Measurements from ENCODE around the gene ZPBP.
"Not testable (repeated sequence)": the region's sequence is repeated elsewhere in the genome, so short reads cannot be mapped to it uniquely, and the experiment has no call there.

Gene ZPBP, protein sequence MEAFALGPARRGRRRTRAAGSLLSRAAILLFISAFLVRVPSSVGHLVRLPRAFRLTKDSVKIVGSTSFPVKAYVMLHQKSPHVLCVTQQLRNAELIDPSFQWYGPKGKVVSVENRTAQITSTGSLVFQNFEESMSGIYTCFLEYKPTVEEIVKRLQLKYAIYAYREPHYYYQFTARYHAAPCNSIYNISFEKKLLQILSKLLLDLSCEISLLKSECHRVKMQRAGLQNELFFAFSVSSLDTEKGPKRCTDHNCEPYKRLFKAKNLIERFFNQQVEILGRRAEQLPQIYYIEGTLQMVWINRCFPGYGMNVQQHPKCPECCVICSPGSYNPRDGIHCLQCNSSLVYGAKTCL

DNA sequence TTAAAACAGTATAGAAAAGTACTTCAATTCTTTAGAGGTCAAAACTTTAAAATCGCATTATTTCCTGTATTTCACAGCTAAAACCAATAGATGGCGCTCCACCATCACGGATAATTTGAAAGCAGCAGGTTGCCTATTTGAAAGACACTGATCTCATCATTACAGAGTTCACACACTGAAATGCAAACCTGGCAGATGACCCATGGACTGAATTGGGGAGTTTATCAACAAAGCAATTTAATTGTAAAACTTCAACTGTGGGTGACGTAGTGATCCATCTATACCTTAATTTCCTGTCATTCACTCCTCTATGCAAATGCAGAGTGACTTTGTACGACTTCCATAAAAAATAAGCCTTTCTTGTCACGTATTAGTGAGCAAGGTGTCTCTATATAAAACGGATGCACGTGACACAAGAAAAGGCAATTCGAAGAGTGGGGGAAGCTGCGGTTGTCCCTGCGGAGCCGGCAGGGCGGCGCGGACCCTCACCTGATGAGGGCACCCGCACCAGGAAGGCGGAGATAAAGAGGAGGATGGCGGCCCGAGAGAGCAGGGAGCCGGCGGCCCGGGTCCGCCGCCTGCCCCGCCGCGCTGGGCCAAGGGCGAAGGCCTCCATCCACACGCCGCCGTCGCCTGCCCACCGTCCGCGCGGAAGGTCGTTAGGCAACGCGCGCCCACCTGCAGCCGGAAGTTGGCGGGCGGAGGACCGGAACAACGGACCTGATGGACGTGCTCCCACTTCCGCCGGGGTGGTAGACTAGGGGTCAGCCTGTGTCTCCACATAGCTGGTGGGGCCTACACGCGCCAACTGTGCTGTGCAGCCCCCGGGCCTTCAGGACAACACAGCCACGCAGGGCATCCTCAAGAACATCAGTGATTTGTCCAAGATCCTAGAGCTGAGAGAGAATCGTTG is at the start of gene ZPBP:
ZPBP (minus strand) TSS at position 668 of the 913 bp plus-strand sequence; CDS start at position 616, 52 bp downstream.
- no peak for DNase-seq

DNA sequence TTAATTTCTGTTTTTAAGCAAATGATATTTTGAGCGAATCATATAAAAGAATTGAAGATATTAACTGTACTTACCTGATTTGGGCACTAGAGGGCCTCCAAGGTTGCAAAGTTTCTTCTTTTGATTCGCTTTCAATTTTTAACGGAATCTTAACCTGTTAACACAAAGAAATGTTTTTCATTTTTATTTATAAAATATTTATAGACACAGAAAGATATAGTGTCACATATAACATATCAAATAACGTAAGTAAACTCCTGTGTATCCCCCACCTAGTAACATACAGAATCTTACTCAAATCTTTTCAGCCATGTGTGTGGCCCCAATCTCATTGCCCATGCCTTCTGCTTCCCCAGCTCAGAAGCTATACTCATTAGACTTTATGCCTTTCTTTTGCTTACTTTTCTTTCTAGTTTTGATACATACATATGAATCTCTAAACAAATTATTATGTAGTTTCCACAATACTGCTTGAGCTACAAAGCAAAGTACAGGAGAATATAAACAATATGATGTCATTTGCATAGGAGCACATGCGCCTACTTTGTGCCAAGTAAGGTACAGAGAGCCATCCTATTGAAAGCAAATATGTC is 49.5 kb upstream of the ZPBP start:
- DNase-seq, result no peak

DNA sequence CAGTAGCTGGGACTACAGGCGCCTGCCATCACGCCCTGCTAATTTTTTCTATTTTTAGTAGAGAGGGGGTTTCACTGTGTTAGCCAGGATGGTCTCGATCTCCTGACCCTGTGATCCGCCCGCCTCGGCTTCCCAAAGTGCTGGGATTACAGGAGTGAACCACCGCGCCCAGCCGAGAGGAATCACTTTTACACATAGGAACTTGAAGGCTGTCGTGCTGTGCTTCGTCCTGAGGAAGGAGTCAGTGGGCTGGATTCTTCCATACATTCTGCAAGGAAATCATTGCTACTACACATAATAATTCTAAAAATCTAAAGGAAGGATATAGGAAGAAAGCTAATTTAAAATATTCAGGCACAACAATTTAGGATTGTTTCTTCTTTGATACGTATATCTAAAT is 48.8 kb upstream of the ZPBP start:
- DNase-seq, result no peak

DNA sequence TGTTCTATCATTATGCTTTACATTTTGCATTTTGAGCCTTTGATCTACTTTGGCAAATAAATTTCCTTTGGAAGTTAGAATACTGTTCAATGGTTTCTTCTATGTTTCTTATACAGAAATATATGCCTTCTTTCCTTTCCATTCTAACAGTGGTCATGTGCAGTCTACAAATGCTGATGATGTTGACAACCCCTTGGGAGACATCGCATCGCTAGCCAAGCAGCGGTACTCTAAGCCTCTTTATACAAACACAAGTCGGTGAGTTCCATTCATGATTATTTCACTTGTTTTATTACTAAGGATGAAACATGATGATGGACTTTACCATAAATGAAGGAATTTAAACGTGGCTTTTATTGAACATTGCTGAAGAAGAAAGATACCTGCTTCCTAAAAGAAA is 48.1 kb upstream of the ZPBP start:
- DNase-seq, result no peak

DNA sequence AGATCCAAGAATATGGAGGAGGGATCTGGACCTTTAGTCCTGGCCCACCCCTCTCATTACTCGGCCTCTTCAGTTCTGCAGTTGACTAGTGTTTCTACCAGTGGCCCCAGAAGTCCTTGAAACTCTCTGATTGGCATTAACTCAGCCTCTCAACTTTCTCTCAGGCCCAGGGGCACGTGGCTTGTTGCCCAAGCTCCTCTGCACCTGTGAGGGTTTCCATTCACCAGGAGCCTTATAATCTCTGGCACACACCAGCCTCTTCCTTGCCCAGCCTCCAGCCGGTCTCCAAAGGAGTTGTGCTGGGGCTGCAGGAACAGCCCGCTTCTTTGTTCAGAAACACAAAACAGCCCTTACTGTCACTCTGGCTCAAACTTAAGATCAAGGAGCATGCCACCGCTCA is 47.6 kb upstream of the ZPBP start:
- DNase-seq, result no peak

DNA sequence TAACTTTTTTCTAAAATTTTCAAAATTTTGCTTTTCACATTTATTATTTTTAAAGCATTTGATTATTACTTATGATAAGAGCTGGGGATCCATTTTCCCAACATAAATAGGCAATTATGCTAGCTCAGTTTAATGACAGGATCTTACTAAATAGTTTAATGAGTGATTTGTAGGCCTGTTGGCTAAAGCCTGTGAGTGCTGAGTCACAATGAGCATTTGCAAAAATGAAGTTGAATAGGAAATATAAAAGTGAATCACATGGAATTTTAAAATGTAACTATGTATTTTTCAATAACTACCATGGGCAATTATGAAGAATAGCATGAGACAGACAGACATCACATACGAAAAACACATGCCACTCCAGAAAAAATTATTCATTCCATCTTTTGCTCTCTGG is 45.1 kb upstream of the ZPBP start:
- DNase-seq, result no peak

DNA sequence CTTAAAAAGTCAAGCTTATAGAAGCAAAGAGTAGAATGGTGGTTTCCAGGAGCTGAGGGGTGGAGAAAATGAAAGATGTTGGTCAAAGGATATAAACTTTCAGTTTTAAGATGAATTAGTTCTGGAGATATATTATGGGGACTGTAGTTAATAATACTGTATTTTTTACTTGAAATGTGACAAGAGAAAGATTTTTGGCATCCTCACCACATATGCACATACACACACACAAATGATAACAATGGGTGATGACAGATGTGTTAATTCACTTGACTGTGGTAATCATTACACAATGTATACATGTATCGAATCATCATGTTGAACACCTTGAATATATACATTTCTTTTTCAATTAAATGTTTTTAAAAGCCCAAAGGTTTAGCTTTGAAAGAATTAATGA is 32.7 kb upstream of the ZPBP start:
- no peak for DNase-seq

DNA sequence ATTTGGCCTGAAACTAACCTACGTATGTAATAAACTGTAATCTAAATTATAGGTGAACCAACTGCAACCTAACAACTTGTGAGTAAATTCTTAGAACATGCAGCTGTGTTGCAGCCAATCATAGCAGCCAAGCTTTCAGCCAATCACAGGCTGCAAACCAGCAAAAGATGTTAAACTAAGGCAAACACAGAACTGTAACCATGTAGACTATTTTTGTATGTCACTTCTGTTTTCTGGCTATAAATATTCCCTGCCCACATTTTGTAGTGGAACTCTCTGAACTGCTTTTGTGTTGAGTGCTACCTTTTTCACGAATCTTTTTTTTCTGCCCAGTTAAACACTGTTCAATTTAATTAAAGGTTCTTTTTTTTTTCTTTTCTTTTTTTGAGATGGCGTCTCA is 28.2 kb upstream of the ZPBP start:
- DNase-seq, result no peak

DNA sequence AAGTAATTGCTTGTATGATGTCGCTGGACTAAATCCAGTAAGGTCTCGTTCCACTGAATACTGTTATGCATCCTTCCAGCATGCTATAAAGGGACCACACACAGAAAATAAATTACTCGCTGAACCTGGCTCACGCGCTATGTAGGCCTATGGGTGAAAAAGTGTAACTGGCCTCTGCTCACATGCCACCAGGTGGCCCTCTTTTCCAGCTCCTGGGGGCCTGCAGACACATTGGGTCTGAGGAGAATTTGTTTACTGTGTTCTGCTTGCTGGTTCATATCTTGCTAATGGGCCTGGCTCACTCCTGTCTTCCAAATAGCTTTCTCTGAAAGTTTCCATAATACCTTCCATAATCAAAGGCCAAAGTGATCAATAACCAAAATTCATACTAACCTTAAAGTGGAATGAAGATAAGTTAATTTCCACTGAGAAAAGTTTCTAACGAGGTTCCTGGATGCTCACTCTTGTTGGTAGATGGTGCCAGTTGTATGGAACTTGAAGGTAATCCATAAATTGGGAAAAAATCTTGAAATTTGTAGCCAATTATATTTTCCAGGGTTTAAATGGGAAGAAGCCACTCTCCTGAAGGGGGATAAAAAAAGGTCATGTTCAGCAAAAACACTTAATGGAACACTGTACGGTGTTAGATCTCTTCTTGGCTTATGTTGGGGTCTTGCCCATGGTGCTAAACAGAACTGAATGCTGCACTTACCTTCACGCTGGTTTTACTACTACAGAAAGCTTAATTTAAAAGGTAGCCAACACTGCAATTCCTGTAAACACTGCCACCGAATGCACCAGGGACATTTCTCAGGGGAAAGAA is 27.0 kb upstream of the ZPBP start:
- DNase-seq, result no peak

DNA sequence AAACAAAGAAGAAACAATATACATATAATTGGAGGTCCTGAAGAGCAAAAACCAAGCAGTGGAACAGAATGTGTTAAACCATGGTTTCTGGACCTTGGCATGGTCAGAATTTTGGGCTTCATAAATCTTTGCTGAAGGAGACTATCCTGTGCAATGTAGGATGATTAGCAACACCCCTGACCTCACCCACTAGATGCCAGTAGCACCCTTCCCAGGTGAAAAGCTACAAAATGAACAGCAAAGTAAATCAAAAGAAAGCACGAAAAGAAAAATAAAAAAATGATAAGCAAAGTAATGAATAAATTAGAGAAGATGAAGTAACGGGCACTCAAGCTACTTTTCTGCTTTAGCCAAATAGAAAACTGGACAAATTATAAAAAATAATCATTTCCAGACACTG is 19.2 kb upstream of the ZPBP start:
- DNase-seq, result no peak

DNA sequence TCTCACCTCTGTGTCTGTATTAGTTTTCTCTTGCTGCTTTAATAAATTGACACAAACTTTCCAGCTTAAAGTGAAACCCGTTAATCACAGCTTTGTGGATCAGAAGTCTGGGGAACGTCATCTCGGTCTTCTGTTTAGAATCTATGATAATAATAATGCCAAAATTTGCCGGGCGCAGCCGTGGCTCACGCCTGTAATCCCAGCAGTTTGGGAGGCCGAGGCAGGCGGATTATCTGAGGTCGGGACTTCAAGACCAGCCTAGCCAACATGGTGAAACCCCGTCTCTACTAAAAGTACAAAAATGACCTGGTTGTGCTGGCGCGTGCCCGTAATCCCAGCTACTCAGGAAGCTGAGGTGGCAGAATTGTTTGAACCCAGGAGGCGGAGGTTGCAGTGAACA is 8.8 kb upstream of the ZPBP start:
- DNase-seq, result no peak

DNA sequence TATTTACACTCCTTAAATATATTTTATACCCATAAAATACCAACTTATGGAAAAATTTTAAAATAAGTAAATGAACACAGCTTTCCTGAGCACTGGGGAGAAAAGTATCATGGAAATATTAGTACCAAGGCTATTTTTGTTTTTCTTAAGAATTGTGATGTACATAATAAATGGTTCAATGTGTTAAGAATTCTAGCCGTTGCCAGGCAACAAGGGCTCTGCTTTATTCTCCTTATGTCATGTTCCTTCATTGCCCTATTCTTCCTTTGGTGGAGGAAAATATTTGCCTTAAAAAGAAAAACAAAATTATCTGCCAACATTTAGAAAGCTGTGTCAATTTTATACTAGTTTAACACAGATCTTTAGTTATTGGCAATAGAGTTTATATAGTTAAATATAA is 2.6 kb upstream of the ZPBP start:
- DNase-seq, result no peak

DNA sequence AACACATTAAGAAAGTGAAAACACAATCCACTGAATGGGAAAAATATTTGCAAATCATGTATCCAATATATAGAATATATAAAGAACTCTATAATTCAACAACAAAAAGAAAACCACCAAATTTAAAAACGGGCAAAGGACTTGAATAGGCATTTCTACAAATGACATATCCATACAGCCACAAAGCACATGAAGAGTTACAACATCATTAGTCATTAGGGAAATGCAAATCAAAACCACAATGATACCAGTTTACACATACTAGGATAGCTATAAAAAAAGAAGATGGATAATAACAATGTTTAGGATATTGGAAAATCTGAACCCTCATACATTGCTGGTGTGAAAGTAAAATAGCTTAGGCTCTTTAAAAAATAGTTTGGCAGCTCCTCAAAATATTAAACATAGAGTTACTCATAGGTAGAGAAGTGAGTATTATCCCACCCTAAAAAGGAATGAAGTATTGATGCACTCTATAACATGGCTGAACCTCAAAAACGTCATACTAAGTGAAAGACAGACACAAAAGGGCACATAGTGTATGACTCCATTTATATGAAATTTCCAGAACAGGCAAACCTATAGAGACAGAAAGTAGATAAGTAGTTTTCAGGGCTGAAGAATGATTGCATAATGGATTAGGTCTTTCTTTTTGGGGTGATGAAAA is 4.5 kb downstream of the ZPBP start:
- no peak for DNase-seq

DNA sequence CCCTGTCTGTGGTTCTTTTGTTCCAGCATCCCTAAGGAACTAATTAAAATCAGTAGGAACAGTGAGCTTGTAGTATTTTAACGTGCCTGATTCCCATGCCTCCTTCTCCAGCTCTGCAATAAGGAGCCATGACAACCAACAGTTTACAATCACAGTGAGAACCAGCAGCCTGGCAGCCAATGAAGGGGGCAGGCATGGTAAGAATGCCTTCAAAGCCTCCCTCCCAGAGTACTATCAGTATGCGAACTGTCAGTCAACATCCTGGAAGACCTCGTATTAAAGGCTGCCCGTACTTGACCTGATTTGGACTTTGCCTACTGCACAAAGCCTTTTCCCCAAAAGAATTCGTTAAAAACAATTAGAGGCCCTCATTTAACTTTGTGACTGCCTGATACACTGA is 7.7 kb downstream of the ZPBP start:
- DNase-seq, result no peak

DNA sequence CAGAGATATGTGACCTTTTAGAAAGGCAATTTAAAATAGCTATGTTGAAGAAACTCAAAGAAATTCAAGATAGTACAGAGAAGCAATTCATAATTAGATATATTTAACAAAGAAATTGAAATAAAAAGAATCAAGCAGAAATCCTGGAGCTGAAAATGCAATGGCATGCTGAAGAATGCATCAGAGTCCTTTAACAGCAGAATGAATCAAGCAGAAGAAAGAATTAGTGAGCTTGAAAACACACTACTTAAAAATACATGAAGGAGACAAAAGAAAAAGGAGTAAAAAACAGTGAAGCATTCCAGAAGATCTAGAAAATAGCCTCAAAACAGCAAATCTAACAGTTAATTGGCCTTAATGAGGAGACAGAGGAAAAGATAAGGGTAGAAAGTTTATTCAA is 20.0 kb downstream of the ZPBP start:
- no peak for DNase-seq

DNA sequence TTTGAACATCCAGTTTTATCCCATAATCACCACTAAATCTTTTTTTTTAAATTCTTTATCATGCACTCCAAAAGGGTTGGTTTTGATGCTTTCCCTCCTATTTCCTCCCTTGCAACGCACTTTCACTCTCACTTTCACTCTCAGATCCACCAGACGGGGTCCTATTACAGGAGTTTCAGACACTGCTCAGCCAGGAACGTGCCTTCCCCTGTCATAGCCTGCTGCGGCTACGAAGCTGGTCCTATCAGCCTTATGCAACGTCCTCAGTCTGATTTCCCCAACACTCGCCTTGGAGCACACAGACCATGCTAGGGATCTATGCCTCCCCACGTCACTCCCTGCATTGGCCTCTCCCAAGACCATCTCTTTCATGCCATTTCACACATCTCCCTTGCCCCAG is 23.4 kb downstream of the ZPBP start:
- DNase-seq, result no peak

DNA sequence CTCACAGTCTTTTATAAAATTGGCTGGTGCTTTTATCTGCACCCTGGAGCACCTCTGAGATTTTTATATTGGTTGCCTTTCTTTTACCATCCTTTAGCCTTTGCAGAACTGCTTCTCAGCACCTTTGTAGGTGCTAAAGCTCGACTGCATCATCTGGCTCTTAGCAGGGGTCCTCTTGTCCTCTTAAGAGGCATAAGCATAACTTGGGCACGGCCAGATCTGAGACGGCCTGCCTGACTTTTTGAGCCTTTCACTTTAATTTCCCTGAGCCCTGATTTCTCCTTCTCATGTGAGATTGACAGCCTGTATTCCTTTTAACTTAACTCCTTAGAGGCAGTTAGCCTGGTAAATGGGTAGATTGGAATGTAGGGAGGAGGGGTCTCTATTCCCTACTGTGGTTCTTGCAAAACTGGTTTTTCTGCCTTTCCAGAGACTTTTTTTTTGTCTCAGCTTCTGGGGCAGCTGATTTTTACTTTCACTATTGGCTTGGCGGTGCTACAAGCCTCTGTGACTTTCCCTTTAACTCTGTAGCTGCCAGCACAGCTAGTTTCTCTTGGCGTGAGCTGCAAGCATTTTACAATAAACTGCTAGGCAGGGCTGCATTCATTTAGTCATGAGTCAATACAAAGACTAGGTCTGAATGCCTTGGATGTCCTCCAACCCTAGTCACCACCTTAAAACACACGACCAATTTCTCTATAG is 24.0 kb downstream of the ZPBP start:
- no peak for DNase-seq

DNA sequence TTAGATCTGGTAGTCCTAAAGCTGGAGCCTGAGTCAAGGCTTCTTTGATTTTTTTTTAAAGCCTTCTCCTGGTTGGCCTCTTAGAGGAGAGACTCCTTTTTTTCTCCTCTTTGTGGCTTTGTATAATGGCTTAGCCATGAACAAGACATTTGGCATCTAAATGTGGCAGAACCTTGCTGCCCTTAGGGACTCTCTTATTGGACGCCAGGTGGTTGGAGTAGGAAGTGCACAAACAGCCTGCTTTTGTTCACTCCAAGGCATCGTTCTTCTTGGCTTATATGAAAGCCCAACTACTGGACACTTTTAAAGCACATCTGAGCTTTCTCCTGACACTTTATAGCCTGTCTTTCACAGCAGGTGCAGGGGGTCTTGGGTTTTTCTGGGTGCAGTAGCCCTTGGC is 25.0 kb downstream of the ZPBP start:
- DNase-seq, result no peak

DNA sequence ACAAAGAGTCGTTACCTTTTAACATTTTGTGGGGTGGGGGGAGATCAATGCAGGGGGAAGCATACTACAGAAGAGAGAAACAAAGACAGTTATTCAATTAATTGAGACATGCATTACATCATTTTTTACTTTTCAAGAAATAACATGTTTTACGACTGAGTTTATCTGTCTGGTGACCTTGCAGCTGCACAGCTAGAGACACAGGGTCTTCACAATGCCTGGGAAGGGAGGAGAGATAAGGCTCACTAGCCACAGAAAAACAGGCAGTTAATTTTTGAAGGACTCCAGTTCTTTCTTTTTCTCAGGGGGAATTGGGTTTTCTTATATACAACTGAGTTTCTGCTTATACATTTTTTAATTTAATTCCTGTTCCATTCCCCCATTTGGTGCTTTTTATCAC is 30.1 kb downstream of the ZPBP start:
- no peak for DNase-seq

DNA sequence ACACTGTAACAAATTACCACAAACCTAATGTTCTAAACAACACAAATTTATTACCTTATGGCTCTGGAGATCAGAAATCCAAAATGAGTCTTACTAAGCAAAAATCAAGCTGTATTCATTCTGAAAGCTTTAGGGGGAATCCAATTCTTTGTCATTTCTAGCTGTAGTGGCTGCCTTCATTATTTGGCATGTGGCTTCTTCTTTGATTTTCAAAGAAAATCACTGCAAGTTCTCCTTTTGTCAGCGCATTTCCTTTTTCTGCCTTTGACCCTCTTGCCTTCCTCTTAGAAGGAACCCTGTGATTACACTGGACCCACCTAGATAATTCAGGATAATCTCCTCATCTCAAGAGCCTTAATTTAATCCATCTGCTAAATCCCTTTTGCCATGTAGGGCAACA is 36.9 kb downstream of the ZPBP start:
- DNase-seq, result no peak

DNA sequence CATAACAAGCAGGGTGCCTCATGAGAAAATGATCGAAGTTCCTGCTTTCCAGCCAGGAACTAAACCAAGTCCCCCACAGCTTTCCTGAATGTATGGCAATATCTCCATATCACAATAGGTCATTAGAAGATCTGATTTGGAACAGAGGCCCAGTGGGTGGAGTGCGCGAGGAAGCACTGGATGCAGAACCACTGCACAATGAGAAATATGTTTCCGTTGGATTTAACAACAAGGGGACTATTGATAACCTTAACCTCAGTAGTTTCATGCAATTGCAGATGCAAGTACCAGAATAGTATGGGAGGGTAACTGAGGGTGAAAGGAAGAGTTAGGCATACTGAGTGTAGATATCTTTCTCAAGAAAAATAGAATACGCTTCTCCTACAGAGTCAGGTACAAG is 45.3 kb downstream of the ZPBP start:
- no peak for DNase-seq

DNA sequence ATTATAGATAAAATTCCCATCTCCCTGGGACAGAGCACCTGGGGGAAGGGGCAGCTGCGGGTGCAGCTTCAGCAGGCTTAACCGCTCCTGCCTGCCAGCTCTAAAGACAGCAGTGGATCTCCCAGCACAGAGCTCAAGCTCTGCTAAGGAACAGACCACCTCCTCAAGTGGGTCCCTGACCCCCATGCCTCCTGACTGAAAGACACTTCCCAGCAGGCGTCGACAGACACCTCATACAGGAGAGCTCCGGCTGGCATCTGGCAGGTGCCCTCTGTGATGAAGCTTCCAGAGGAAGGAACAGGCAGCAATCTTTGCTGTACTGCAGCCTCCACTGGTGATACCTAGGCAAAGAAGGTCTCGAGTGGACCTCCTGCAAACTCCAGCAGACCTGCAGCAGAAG is 51.9 kb downstream of the ZPBP start:
- not testable (repeated sequence) for DNase-seq

Measured in NCI-H1417 treated with DMSO at 0.1 percent for 48 hours (cell line).